Cardiac fibroblast (primary cell): ENCODE data around the gene BRSK1.
"Not testable (repeated sequence)": the region's sequence is repeated elsewhere in the genome, so short reads cannot be mapped to it uniquely, and the experiment has no call there.

Source experiments
- DNase-seq, 2 donors: peaks; one replicate each; pipeline versions ENCODE4 v3.0.0 to v3.0.0-alpha.2; 2010; ENCODE audit warnings: low read depth in 2 of 2
- H3K4me3 ChIP-seq, 2 donors: replicated peaks in 1 of 2; 1 replicate in 1 of 2; 2 replicates in 1 of 2; pipeline ENCODE4 v1.5.1; 2011; ENCODE audit warnings: low read depth in 2 of 2, low read length in 2 of 2, mild to moderate bottlenecking in 2 of 2, moderate library complexity in 1 of 2
- CTCF ChIP-seq: IDR thresholded peaks from one replicate; pipeline ENCODE4 v1.5.1; 2011; ENCODE audit warnings: low read depth, mild to moderate bottlenecking, low read length, inconsistent platforms

Gene BRSK1

GRCh38 chr19:55320844-55321419 lies 37.1 kb downstream of the BRSK1 start:
- DNase-seq = no peak
- no peak overlapping the region for H3K4me3 ChIP-seq
- TF ChIP-seq CTCF = no peak

- no peak for DNase-seq
- no peak overlapping the region for H3K4me3 ChIP-seq
- TF ChIP-seq CTCF = no peak
Observed at GRCh38 chr19:55321466-55322137, 37.8 kb downstream of the BRSK1 start.

- DNase-seq = no peak
- no peak overlapping the region for H3K4me3 ChIP-seq
- TF ChIP-seq CTCF = no peak
Observed at GRCh38 chr19:55322204-55322885, 38.5 kb downstream of the BRSK1 start.

GRCh38 chr19:55324662-55325061 lies 40.9 kb downstream of the BRSK1 start:
- no peak for TF ChIP-seq CTCF
- no peak for DNase-seq
- H3K4me3 ChIP-seq = no peak overlapping the region

- no peak for TF ChIP-seq CTCF
- no peak within 1 kb of the TSS for H3K4me3 ChIP-seq
- DNase-seq = no peak
Observed at GRCh38 chr19:55325172-55325571, 41.4 kb downstream of the BRSK1 start, which contains the start of gene TMEM150B. Gene TMEM150B, minus strand, starts transcription at chr19:55325341. Its CDS starts 4,305 bp downstream, at chr19:55321036.

- DNase-seq, H3K4me3 ChIP-seq: not testable (repeated sequence)
Observed at GRCh38 chr19:55328774-55329318, 45.0 kb downstream of the BRSK1 start.

- H3K4me3 ChIP-seq = not testable (repeated sequence)
- DNase-seq = peak in 1 of 2 donors; percentile 65
Observed at GRCh38 chr19:55329791-55330190, 46.0 kb downstream of the BRSK1 start.
